Stomach (tissue), 9 donors: Measurements from ENCODE around the gene ZNF746. TPM values are rescaled to one million over a fixed set of nuclear protein-coding genes. Genes with fewer than 3 reads are reported as not detected.

Experiments
- DNase-seq, 2 donors: peaks; one replicate each; pipeline versions ENCODE4 v3.0.0 to v3.0.0-alpha.2; 2013 to 2019
- H3K27ac ChIP-seq, 5 donors: fragments of 200-600 bp in 4 of 5; sonication (generic) in 4 of 5; one replicate each; pipeline ENCODE4 v1.5.1; 2013 to 2019; ENCODE audit warnings: mild to moderate bottlenecking in 1 of 5, moderate library complexity in 1 of 5
- H3K27me3 ChIP-seq, 3 donors: fragments of 200-600 bp; sonication (generic); one replicate each; pipeline ENCODE4 v1.5.1; 2017 to 2019; ENCODE audit warnings: mixed run types in 1 of 3
- H3K36me3 ChIP-seq, 4 donors: fragments of 200-600 bp; sonication (generic); 1 replicate in 3 of 4; 2 replicates in 1 of 4; pipeline ENCODE4 v1.5.1; 2016 to 2019
- H3K4me1 ChIP-seq, 4 donors: fragments of 200-600 bp; sonication (generic); one replicate each; pipeline ENCODE4 v1.5.1; 2016 to 2019
- H3K4me3 ChIP-seq, 4 donors: fragments of 200-600 bp; sonication (generic) in 3 of 4; one replicate each; pipeline ENCODE4 v1.5.1; 2016 to 2019; ENCODE audit warnings: mild to moderate bottlenecking in 1 of 4
- H3K9me3 ChIP-seq, 4 donors: fragments of 200-600 bp; sonication (generic); one replicate each; pipeline ENCODE4 v1.5.1; 2016 to 2019
- CTCF ChIP-seq, 7 experiments: fragments of 450-650 bp in 4 of 7; fragments of 200-600 bp in 3 of 7; sonication (generic) in 3 of 7; IDR thresholded peaks; one replicate each; pipeline ENCODE4 v1.5.1; 2016 to 2019; ENCODE audit warnings: antibody characterized with exemption in 7 of 7, control low read depth in 2 of 7, mild to moderate bottlenecking in 1 of 7
- EP300 ChIP-seq: sonication (generic); formaldehyde crosslinking; IDR thresholded peaks from one replicate; pipeline ENCODE4 v1.6.1; 2017; ENCODE audit warnings: antibody characterized with exemption
- POLR2A ChIP-seq, 4 donors: fragments of 450-650 bp; IDR thresholded peaks; one replicate each; pipeline ENCODE4 v1.6.1; 2016; ENCODE audit warnings: antibody characterized with exemption in 4 of 4, control low read depth in 2 of 4, mild to moderate bottlenecking in 1 of 4, moderate library complexity in 1 of 4
- POLR2AphosphoS5 ChIP-seq, 3 donors: sonication (generic); formaldehyde crosslinking; IDR thresholded peaks; one replicate each; pipeline ENCODE4 v1.6.1; 2016; ENCODE audit warnings: antibody characterized with exemption in 3 of 3
- WGBS, 5 donors: extraction: QIAGEN DNeasy Blood & Tissue Kit in 3 of 5; methylation state at CpG; one replicate each; pipeline versions ENCODE4 v1.1.5 to v1.1.7; 2013 to 2018; 5-methylcytosine and 5-hydroxymethylcytosine counted together
- intact Hi-C: fragments of 100-400 bp; cut with DNase I; formaldehyde crosslinking; loops from one replicate; pipeline ENCODE4 v1.15.1; 2023; ENCODE audit warnings: low total_unique reads
- polyA plus RNA-seq, 3 donors: library from polyadenylated mRNA; stranded (reverse); fragments of 200-250 nt; gene quantifications; one replicate each; pipeline ENCODE4 v1.2.3, GENCODE V29; 2013
- total RNA-seq, 5 donors: library from RNA; depleted of rRNA; stranded (reverse); fragments of >200 nt; gene quantifications; one replicate each; pipeline versions ENCODE4 v1.1.0 to v1.2.3, GENCODE V29; 2014 to 2016
- donor health status: healthy with polysubstance abuse.
- donor health status: Bipolar disorder and iron deficiency.
- donor health status: healthy.

Gene ZNF746
- total and polyA plus RNA-seq, 8 donors, result 4.7 to 128 (median 18.3) TPM

GRCh38 chr7:149444287-149444686 is 53.3 kb downstream of the ZNF746 start:
- Histone ChIP-seq H3K4me1 (no peaks in the 10 kb centered on the region), H3K36me3 (peaks cover 29 to 65% (median 57%) of the 10 kb centered on the region in 4 donors), H3K27ac (no peak overlapping the region), H3K9me3 (no peaks in the 10 kb centered on the region), H3K4me3 (no peak overlapping the region), H3K27me3 (no peaks in the 10 kb centered on the region)
- 83 to 89% (median 85%) methylated on average over 6 of the region's 6 CpGs for WGBS, 5 donors
- intact Hi-C loops, result no loop called here
- DNase-seq, result peak in 1 of 2 donors; percentile 24
- TF ChIP-seq POLR2A (IDR thresholded peaks at IDR 0.05) (no peak), CTCF (IDR thresholded peaks at IDR 0.05) (no peak)

- TF ChIP-seq CTCF (IDR thresholded peaks at IDR 0.05) (no peak), POLR2A (IDR thresholded peaks at IDR 0.05) (no peak), EP300 (no peak), POLR2AphosphoS5 (IDR thresholded peaks at IDR 0.05) (no peak)
- no peak overlapping the region for H3K4me3 ChIP-seq
- WGBS, 5 donors, result 85 to 93% (median 89%) methylated on average over 7 of the region's 7 CpGs
- no peaks in the 10 kb centered on the region for H3K27me3 ChIP-seq
- H3K9me3 ChIP-seq, result no peaks in the 10 kb centered on the region
- intact Hi-C loops, result no loop called here
- peaks cover 21 to 62% (median 49%) of the 10 kb centered on the region in 4 donors for H3K36me3 ChIP-seq
- no peaks in the 10 kb centered on the region for H3K4me1 ChIP-seq
- no peak for DNase-seq
- no peak overlapping the region for H3K27ac ChIP-seq
Observed at GRCh38 chr7:149443523-149443922, 54.1 kb downstream of the ZNF746 start.

GRCh38 chr7:149442924-149443323 is 54.7 kb downstream of the ZNF746 start:
- Histone ChIP-seq H3K9me3 (no peaks in the 10 kb centered on the region), H3K4me3 (no peak overlapping the region), H3K27ac (no peak overlapping the region), H3K27me3 (no peaks in the 10 kb centered on the region), H3K36me3 (peaks cover 17 to 64% (median 46%) of the 10 kb centered on the region in 4 donors), H3K4me1 (no peaks in the 10 kb centered on the region)
- intact Hi-C loops, result no loop called here
- TF ChIP-seq POLR2AphosphoS5 (IDR thresholded peaks at IDR 0.05) (no peak), POLR2A (IDR thresholded peaks at IDR 0.05) (no peak), EP300 (no peak), CTCF (IDR thresholded peaks at IDR 0.05) (no peak)
- WGBS, 5 donors, result 75 to 99% (median 78%) methylated on average over 3 of the region's 3 CpGs
- DNase-seq, result no peak

- no peak for TF ChIP-seq CTCF (IDR thresholded peaks at IDR 0.05)
- TF ChIP-seq POLR2AphosphoS5 (IDR thresholded peaks at IDR 0.05), result no peak
- Histone ChIP-seq H3K27ac (no peak overlapping the region), H3K4me3 (no peak overlapping the region), H3K4me1 (no peaks in the 10 kb centered on the region), H3K9me3 (no peaks in the 10 kb centered on the region), H3K27me3 (no peaks in the 10 kb centered on the region), H3K36me3 (peaks cover 11 to 60% (median 38%) of the 10 kb centered on the region in 4 donors)
- intact Hi-C loops, result no loop called here
- no peak for DNase-seq
- WGBS, 5 donors, result 80 to 89% (median 86%) methylated on average over 4 of the region's 4 CpGs
Observed at GRCh38 chr7:149440222-149440621, 57.4 kb downstream of the ZNF746 start.
